ENCODE measurements around the gene CARD14. TPM values are rescaled to one million over a fixed set of nuclear protein-coding genes. Genes with fewer than 3 reads are reported as not detected.

Gene CARD14
- polyA plus RNA-seq, 3 donors, result 0.11 to 0.27 (median 0.16) TPM

GRCh38 chr17:80173126-80173525 lies 3.3 kb downstream of the CARD14 start:
- no peak overlapping the region for H3K9ac ChIP-seq (ENCODE audit: insufficient read depth, low read length, poor library complexity, severe bottlenecking)
- H3K27ac ChIP-seq (ENCODE audit: low read depth in 1 of 2, low read length in 2 of 2), result no peak overlapping the region
- H3K4me1 ChIP-seq (ENCODE audit: control insufficient read depth in 1 of 2, insufficient read depth in 2 of 2, low read length in 2 of 2), result no peaks in the 10 kb centered on the region
- H4K20me1 ChIP-seq (ENCODE audit: insufficient read depth, low read length), result no peaks in the 10 kb centered on the region
- DNase-seq, result no peak
- no peak for TF ChIP-seq CTCF (IDR thresholded peaks at IDR 0.05)
- H3K79me2 ChIP-seq (ENCODE audit: insufficient read depth, low read length), result no peaks in the 10 kb centered on the region
- H3K4me1 Mint-ChIP-seq, result peaks cover 2% of the 10 kb centered on the region
- H3K36me3 Mint-ChIP-seq, result no peaks in the 10 kb centered on the region
- H3K4me2 ChIP-seq (replicated peaks; ENCODE audit: extremely low read depth, low read length, poor library complexity, severe bottlenecking), result no peak overlapping the region
- H3K27ac Mint-ChIP-seq, result no peak overlapping the region
- no peaks in the 10 kb centered on the region for H3K27me3 ChIP-seq (ENCODE audit: control insufficient read depth in 2 of 2, insufficient read depth in 2 of 2, low read length in 2 of 2)
- no peak overlapping the region for H3K4me3 Mint-ChIP-seq
- H3K9me3 Mint-ChIP-seq, result peaks cover 0 to 8% (median 0%) of the 10 kb centered on the region in 7 donors
- no peak overlapping the region for H2AFZ ChIP-seq (ENCODE audit: insufficient read depth, low read depth, low read length, poor library complexity, severe bottlenecking)
- H3K4me3 ChIP-seq (replicated peaks in 1 of 3; ENCODE audit: low read depth in 2 of 3, low read length in 3 of 3), result no peak overlapping the region
- H3K27me3 Mint-ChIP-seq (ENCODE audit: low read depth in 3 of 3), result peaks cover 3 to 16% (median 4%) of the 10 kb centered on the region in 3 donors
- WGBS (ENCODE audit: insufficient coverage), result no CpG with 5 or more reads among the region's 12 CpGs
- H3K9me3 ChIP-seq (replicated peaks in 1 of 2; ENCODE audit: control insufficient read depth in 1 of 2, insufficient read depth in 1 of 2, low read length in 2 of 2), result no peaks in the 10 kb centered on the region
- H3K36me3 ChIP-seq (replicated peaks in 1 of 2; ENCODE audit: control insufficient read depth in 1 of 2, insufficient read depth in 2 of 2, low read length in 2 of 2), result no peaks in the 10 kb centered on the region
- intact Hi-C loops (cut with micrococcal nuclease), result no loop called here

GRCh38 chr17:80173916-80174315 lies 4.1 kb downstream of the CARD14 start:
- H3K36me3 Mint-ChIP-seq, result no peaks in the 10 kb centered on the region
- no peak overlapping the region for H3K4me3 Mint-ChIP-seq
- H4K20me1 ChIP-seq (ENCODE audit: insufficient read depth, low read length), result no peaks in the 10 kb centered on the region
- DNase-seq, result no peak
- H3K79me2 ChIP-seq (ENCODE audit: insufficient read depth, low read length), result no peaks in the 10 kb centered on the region
- H3K4me1 ChIP-seq (ENCODE audit: control insufficient read depth in 1 of 2, insufficient read depth in 2 of 2, low read length in 2 of 2), result no peaks in the 10 kb centered on the region
- H3K9me3 Mint-ChIP-seq, result peaks cover 0 to 8% (median 0%) of the 10 kb centered on the region in 7 donors
- peaks cover 2% of the 10 kb centered on the region for H3K4me1 Mint-ChIP-seq
- TF ChIP-seq CTCF (IDR thresholded peaks at IDR 0.05), result no peak
- no peak overlapping the region for H3K27ac Mint-ChIP-seq
- no peaks in the 10 kb centered on the region for H3K36me3 ChIP-seq (replicated peaks in 1 of 2; ENCODE audit: control insufficient read depth in 1 of 2, insufficient read depth in 2 of 2, low read length in 2 of 2)
- H3K4me3 ChIP-seq (replicated peaks in 1 of 3; ENCODE audit: low read depth in 2 of 3, low read length in 3 of 3), result no peak overlapping the region
- no peak overlapping the region for H3K9ac ChIP-seq (ENCODE audit: insufficient read depth, low read length, poor library complexity, severe bottlenecking)
- H3K9me3 ChIP-seq (replicated peaks in 1 of 2; ENCODE audit: control insufficient read depth in 1 of 2, insufficient read depth in 1 of 2, low read length in 2 of 2), result no peaks in the 10 kb centered on the region
- intact Hi-C loops (cut with micrococcal nuclease), result no loop called here
- no peaks in the 10 kb centered on the region for H3K27me3 ChIP-seq (ENCODE audit: control insufficient read depth in 2 of 2, insufficient read depth in 2 of 2, low read length in 2 of 2)
- no peak overlapping the region for H2AFZ ChIP-seq (ENCODE audit: insufficient read depth, low read depth, low read length, poor library complexity, severe bottlenecking)
- no CpG with 5 or more reads among the region's 6 CpGs for WGBS (ENCODE audit: insufficient coverage)
- H3K27me3 Mint-ChIP-seq (ENCODE audit: low read depth in 3 of 3), result peaks cover 3 to 20% (median 4%) of the 10 kb centered on the region in 3 donors
- H3K27ac ChIP-seq (ENCODE audit: low read depth in 1 of 2, low read length in 2 of 2), result no peak overlapping the region
- H3K4me2 ChIP-seq (replicated peaks; ENCODE audit: extremely low read depth, low read length, poor library complexity, severe bottlenecking), result no peak overlapping the region
